ENCODE data around the gene GPR180.
"Not testable (repeated sequence)": the region's sequence is repeated elsewhere in the genome, so short reads cannot be mapped to it uniquely, and the experiment has no call there.

GPR180 gene

DNA sequence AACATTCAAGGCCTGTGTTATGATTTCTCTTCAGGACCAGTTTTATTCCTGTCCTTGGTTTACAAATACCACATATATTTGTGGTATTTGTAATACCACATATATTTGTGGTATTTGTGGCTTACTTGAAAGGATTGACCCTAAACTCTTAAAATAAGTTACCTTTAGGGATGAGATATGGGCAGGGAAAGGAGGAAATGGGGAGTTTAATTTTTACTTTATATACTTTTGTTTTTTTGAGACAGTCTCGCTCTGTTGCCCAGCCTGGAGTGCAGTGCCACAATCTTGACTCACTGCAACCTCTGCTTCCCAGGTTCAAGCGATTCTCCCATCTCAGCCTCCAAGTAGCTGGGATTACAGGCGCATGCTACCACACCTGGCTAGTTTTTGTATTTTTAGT is 3.4 kb upstream of the GPR180 start:
- DNase-seq = no peak

- no peak for DNase-seq
These were observed 1.8 kb upstream of the GPR180 start for GRCh38 chr13:94599877-94600276.

DNA sequence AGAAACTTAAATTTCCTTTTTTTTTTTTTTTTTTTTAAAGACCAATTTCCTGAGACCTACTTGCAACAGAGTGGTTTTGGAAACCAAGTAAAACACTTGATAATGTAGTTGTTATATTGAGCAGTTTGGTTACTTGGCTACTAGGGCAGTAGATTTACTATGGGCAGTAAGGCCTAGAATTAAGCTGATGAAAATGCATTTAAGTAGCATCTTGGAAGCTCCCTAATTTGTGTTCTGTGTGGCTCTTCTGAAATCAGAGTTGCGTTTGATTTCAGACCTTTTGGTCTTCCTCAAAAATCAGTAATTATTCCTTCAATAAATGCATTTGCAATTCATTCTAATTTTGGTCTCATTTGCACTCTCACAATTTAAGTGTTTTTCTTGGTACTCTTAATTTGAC is 810 bp downstream of the GPR180 start:
- peak; percentile 58 for DNase-seq

- peak; percentile 23 for DNase-seq
These were observed 5.4 kb downstream of the GPR180 start for GRCh38 chr13:94607056-94607455.

DNA sequence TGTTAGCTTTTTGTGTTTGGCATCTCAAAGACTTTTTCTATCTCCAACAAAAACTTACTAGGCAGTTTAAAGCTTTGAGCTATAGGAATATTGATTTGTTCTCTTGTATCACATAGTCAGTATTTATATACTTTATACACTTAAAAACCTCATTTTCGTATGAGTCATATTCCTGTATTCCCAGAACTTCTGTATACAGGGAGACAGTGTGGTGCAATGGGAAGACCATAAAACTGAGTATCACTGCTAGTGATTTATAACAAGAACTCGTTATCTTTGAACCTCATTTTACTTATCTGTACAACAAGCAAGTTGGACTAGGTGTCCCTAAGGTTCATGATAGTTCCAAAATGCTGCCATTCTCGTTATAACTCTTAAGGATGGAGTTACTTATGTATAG is 6.3 kb downstream of the GPR180 start:
- DNase-seq = no peak

DNA sequence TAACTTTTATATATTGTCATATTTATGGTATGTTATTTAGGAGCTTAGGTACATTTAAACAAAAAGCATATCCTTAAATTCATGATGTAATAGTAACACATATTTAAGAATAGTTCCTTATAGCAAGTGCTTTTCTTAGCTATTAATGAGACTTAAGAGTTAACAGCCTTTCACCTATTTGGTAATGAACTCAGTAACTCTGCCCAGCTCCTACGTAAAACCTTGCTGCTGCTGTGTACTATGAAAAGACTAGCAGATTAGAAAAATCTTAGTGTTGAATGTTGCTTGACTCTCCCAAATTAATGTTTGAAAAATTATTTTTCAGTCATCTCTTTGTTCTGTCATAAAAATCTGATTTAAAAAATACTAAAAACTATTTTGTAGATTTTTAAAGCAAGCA is 6.9 kb downstream of the GPR180 start:
- peak; percentile 31 for DNase-seq

DNA sequence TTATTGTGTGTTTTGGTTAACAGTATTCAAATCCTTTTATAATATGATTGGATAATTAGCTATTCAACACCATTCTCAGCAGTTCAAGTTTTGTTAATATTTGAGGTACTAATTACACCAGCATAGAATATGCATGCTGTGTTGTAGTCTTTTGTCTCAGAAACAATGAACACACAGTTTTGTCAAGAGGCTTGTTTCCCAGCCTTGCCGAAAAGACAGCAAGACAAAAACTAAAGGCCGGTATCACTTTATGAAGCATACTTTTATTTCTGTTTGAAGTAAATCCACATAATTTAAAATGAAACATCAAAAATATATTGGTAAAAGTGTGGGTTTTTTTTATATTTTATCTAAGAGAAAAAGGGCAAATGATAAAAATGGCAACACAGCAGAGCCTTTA is 7.5 kb downstream of the GPR180 start:
- peak; percentile 78 for DNase-seq

- no peak for DNase-seq
These were observed 8.8 kb downstream of the GPR180 start for GRCh38 chr13:94610475-94610874.

- DNase-seq = no peak
These were observed 10.4 kb downstream of the GPR180 start for GRCh38 chr13:94612050-94612449.

DNA sequence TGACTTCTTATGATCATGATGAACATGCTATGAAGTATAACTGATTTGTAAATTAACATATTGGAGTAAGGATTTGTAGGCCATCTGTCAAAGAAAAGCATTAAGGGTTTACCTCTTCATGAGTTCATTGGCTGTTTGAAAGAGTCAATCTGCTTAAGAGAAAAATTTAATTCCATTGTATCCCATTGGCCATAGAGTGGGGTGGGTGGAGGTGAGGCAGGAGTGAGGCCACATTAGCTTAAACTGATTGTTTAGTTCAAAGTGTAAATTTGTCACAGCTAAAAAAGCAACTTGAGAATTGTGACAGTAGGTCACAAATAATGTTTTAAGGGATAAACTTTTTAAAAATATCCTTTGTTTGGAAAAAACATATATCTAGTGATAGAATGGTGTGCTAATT is 11.4 kb downstream of the GPR180 start:
- DNase-seq = no peak

DNA sequence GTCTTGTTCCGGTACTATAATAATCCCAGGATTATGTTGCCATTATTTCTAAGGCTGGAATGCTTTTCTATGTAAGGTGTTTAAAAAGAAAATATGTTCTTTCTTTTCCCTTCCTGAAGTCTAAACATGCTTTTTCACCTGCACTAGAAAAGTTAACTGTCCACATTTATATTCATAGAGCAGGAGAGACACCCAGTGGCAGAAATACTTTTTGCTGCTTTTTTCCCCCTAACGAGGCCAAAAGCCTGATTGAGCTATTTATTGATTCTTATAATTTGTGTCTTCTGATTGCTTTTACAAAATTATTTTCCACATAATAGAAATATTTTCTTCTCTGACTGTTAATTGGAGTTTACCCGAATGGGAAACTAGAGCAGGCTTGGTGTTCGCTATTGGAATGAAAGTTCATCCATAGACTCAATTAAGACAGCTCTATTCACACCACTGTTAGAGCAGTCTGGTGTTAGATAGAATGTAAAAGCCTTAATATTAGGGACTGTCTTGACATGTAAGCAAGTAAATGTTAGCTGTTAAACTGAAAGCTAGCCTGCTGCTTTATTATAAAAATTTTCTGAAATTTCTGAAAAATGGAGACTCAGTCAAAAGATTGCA is 15.8 kb downstream of the GPR180 start:
- DNase-seq = peak; percentile 58

DNA sequence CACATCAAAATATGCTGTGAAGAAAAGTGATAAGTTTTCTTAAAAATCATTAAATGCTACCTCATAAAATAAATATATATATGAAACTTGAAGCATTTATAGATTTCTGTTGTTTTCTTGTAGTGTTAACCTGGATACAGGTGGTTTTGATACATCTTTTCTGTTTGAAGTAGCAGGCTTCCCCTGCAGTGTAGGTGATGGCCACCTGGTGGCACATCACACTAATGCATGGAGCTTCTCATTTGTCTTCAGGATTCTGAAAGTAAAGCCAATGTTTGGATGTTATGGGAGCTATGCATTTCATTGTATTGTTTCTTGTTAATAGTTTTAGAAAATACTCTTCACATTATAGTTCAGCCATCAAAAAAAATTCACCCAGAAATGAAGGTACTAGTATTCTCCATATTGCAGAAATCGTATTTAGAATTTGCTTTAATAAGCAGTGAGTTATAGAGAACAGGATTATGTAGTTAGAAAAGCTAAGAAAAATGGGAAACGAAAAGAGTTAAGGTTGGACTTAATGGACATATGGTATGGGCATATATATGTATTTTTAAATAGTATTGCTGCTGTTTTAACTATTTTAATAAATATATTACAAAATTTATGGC is 18.7 kb downstream of the GPR180 start:
- peak; percentile 79 for DNase-seq

DNA sequence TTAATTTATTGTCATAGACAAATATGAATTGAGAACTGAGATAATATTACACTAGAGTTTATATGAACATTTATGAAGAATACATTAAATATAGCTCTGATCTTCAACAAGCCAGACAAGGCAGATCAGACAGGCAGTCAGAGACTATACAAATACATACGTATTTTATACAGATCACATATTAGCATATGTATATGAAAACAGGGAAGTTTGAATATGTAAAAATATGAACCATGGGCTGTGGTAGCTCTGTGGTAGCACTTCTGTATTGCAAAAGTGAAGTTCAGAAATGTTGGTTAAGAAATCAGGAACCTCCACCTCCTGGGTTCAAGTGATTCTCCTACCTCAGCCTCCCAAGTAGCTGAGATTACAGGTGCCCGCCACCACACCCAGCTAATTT is 20.7 kb downstream of the GPR180 start:
- no peak for DNase-seq

DNA sequence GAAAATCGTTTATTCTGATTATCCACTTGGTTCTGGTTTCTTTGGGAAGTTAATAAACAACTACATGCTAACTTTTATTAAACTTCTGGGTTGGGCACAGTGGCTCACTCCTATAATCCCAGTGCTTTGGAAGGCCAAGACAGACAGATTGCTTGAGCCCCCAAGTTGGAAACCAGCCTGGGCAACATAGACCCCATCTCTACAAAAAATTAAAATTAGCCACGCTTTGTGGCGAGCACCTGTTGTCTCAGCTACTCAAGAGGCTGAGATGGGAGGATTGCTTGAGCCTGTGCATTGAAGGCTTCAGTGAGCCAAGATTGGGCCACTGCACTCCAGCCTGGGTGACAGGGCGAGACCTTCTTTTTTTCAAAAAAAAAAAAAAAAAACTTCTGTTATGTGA is 21.7 kb downstream of the GPR180 start:
- no peak for DNase-seq

DNA sequence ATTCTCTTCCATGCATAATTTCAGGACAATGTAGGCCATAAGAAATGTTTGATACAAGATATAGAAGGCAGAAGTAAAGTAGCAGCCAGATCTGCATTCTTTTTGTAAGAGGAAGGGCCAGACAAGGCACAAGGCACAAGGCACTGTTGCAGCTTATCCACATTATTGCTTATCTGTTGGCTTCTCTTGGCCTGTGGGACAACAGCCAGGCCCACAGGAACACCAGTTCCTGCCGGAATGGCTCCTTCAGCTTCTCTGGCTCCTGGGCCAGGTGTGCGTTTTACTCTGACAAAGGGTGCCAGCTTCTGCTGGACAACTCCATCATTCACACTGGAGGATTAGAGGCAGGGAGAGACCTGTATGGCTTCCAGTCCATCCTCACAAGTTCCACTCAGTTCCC is 29.2 kb downstream of the GPR180 start:
- DNase-seq = no peak

- DNase-seq = no peak
These were observed 30.7 kb downstream of the GPR180 start for GRCh38 chr13:94632226-94632980.

- DNase-seq = not testable (repeated sequence)
These were observed 34.4 kb downstream of the GPR180 start for GRCh38 chr13:94636096-94636495.

GRCh38 chr13:94636942-94637578 is 35.4 kb downstream of the GPR180 start:
- no peak for DNase-seq

DNA sequence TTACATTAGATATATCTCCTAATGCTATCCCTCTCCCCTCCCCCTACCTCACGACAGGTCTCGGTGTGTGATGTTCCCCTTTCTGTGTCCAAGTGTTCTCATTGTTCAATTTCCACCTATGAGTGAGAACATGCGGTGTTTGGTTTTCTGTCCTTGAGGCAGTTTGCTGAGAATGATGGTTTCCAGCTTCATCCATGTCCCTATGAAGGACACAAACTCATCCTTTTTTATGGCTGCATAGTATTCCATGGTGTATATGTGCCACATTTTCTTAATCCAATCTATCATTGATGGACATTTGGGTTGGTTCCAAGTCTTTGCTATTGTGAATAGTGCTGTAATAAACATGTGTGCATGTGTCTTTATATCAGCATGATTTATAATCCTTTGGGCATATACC is 36.0 kb downstream of the GPR180 start:
- DNase-seq = not testable (repeated sequence)

- no peak for DNase-seq
These were observed 39.1 kb downstream of the GPR180 start for GRCh38 chr13:94640721-94641120.

GRCh38 chr13:94641409-94641941 is 39.8 kb downstream of the GPR180 start:
- DNase-seq = peak; percentile 94

- DNase-seq = peak; percentile 9
These were observed 45.2 kb downstream of the GPR180 start for GRCh38 chr13:94646904-94647303.

DNA sequence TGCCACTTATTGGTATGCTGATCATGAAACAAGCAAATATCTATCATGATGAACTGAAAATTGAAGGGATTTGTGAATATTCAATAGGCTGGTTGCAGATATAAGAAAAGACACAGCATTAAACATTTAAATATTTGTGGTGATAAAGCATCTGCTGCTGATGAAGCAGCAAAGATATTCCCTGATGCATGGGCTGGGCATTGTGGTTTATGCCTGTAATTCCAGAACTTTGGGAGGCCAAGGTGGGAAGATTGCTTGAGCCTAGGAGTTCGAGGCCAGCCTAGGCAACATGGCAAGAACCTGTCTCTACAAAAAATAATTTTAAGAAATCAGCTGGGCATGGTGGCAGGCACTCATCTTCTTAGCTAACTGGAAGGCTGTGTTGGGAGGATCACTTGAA is 54.5 kb downstream of the GPR180 start:
- no peak for DNase-seq

DNA sequence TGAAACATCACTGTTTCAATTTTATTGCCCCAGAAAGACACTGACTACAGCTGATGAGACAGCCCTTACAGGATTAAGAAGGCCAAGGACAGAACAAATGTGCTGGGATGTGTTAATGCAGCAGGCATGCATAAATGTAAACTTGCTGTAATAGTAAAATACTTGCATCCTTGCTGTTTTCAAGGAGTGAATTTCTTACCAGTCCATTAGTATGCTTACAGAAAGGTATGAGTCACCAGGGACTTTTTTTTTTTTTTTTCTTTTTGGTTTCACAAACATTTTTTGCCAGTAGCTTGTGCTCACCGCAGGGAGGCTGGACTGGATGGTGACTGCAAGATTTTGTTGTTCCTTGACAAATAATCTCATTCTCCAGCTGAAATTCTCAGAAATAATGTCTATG is 55.1 kb downstream of the GPR180 start:
- DNase-seq = no peak

All from NCI-H69 (cell line).